OCI-LY3 (cell line): Measurements from ENCODE around the gene FBXO47.

Experiments used
- CTCF ChIP-seq: fragments of 200-600, 300-600 bp; sonication (generic); IDR thresholded peaks from 2 replicates; pipeline ENCODE4 v1.5.1; 2014; ENCODE audit warnings: antibody characterized with exemption, low read length, low read depth
- EZH2phosphoT487 ChIP-seq: fragments of 200-600 bp; shearing (Covaris generic); IDR thresholded peaks from 2 replicates; pipeline ENCODE4 v1.6.1; 2018; ENCODE audit warnings: antibody characterized with exemption, mixed run types, low read depth

- no peak for TF ChIP-seq CTCF
- no peak for TF ChIP-seq EZH2phosphoT487
Measured at GRCh38 chr17:38894276-38894675, 72.9 kb downstream of the FBXO47 start.
